GM19324 (cell line): Measurements from ENCODE around the gene SWAP70.
A peak's percentile ranks its signal among the peaks of the same experiment; 100 is the strongest.
"Not testable (repeated sequence)": the region's sequence is repeated elsewhere in the genome, so short reads cannot be mapped to it uniquely, and the experiment has no call there.

Source experiments
- ATAC-seq: cut with Tn5 transposase; IDR thresholded peaks from one replicate; pipeline ENCODE4 v1.9.1; 2021; ENCODE audit warnings: mild to moderate bottlenecking, moderate library complexity; ENCODE audit not compliant: unreplicated experiment, low FRiP score

Gene SWAP70

DNA sequence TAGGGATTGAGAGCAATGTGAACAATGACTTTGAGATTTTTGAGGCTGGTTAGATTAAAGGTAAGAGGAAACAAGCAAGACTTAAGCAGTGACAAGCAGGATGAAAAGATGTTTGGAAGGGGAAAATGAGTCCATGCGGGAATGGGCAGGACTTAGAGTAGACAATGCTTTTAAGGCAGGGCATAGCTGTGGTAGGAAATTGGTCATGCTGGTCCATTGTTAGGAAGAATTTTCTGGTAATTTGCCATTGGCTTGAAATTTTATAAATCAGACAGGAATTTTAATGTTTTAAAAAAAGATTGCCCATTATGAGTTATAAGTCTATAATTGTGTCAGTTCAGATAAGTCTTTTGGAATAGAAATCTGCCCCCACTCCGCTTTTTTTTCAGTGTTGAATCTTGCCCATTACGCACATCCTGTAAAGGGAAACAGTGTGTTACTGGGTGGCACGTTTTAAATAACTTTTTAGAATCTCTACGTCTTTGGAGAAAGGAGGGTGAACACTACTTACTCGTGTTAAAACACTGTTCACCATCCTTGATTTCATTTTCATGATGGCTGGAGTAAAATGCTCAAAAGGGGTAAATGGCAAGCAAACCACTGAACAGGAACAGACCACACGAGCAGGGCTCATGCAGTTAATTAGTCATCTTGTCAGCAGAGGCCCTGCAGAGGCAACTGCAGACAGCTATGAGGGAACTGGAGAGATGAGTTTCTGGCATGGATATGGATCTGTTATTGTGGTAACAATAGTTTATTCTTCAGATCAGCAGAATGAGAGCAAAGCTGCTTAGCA lies 25.0 kb downstream of the SWAP70 start:
- peak; percentile 63 for ATAC-seq

DNA sequence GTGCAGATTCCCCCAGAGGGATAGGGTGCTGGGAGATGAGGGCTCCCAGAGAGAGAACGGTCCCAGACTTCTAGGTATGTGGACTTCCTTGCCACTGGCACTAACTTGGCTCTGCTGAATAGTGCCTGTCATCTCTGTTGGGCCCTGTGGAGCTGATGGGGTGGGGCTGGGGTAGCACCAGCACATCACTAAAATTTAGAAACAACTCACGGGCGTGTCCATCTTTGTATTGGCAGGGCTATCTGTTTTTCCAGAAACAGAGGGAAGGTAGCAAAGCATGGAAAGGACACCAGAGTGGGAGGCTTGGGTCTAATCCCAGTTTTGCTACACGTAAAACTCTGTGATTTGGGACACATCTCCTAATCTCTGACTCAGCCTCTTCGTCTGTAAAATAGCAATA lies 25.8 kb downstream of the SWAP70 start:
- ATAC-seq: no peak

DNA sequence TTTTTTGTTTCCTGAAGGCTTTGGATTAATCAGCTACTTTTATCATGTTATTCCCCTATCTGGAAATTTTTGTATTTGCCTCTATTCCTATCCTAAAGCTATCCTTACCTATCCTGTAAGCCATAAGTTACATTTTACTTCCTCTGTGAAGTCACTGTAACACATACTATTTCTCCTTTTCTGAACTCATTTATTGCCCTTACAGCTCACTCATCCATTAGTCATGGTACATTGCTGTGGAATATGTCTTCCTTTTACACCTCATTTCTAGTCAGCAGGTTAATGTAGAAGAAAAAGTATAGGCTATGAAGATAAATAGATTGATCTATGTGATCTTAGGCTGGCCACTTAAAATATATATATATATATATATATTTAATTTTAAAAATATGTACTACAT lies 28.0 kb downstream of the SWAP70 start:
- ATAC-seq: no peak

DNA sequence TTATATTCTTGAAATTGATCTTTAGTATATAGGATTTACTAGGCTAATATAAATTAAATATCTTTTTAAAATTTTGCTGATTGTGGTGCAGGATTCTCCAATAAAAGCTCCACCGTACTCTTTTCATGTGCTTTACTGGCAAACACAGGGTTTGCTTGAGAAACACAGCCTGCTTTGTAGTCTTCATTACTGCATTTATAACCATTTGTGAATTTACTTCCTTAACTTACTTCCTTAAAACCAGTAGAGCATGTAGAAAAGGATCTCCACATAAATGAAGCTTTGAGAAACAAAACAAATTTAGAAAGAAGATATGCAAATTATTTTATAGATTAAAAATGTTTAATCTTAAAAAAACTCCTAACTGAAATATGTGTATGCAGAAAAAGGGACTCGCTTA lies 28.8 kb downstream of the SWAP70 start:
- no peak for ATAC-seq

DNA sequence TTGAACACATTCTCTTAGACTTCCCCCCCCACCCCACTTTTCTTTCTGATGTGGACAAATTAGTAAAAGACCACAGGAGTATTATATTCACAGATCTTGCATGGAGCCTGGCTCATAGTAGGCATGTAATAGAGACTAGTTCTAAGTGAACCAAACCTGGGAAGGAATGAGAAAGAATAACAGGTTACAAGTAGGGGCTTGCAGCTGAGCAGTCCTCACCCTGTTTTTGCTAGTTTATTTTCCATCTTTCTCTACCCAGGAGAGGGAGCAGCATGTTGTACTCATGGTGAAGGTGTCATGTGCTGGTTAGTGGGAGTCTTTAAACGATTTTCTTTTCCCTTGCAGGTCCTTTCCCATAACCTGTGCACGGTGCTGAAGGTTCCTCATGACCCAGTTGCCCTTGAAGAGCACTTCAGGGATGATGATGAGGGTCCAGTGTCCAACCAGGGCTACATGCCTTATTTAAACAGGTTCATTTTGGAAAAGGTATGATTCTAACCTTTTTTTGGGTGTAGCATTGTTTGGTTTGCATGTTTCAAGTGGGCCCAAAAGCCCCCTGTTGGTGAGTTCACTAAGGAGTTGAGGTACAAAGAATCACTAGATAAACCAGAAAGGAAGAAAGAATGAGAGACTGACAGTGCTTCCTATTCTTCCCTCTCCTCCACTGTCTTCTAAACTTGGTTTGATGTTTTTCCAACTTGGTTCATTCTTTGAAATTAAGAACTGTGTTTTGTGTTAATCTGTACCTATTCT lies 30.1 kb downstream of the SWAP70 start:
- no peak for ATAC-seq

DNA sequence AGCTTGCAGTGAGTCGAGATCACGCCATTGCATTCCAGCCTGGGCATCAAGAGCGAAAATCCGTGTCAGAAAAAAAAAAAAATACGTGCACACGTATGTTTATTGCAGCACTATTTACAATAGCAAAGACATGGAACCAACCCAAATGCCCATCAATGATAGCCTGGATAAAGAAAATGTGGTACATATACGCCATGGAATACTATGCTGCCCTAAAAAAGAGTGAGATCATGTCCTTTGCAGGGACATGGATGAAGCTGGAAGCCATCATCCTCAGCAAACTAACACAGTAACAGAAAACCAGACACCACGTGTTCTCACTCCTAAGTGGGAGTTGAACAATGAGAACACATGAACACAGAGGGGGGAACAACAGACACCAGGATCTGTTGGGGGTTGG lies 31.4 kb downstream of the SWAP70 start:
- not testable (repeated sequence) for ATAC-seq

DNA sequence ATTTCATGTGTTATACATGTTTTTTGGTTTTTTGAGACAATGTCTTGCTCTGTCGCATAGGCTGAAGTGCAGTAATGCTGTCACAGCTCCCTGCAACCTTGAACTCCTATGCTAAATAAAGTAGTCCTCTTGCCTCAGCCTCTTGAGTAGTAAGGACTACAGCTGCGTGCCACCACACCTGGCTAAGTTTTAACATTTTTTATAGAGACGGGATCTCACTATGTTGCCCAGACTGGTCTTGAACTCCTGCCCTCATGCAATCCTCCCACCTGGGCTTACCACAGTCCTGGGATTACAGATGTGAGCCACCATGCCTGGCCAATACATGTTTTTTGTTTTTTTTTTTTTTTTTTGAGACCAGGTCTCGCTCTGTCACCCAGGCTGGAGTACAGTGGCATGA lies 33.9 kb downstream of the SWAP70 start:
- no peak for ATAC-seq

DNA sequence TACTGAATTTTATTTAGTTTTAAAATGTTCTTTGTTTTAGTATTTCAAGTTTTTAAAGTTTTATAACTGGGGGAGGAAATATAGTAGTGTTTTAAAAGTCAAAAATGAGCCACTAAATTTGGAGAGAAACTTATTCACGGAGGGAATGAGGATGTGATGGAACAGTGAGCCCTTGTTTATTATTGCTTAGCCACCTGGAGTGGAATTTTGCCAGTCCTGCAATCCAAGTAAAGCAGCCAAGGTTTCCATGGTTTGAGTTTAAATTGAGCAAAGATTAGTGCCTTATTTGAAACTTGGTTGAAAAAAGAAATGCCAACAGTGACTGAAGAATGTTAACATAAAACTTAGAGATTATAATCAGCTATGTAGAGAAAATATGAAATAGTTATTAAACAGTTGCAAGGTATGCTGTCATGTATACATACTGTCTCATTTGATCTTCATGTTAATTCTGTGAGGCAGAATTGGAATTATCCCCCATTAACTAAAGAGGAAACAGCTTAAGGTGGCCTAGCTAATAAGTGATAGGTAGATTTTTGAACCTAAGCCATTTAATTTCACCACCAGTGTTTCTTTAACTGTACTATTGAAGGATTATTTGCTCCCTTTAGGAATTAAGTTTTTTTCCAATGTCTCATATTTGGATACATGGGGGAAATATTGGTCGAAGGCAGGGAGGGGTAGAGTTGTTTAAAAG lies 36.4 kb downstream of the SWAP70 start:
- no peak for ATAC-seq

DNA sequence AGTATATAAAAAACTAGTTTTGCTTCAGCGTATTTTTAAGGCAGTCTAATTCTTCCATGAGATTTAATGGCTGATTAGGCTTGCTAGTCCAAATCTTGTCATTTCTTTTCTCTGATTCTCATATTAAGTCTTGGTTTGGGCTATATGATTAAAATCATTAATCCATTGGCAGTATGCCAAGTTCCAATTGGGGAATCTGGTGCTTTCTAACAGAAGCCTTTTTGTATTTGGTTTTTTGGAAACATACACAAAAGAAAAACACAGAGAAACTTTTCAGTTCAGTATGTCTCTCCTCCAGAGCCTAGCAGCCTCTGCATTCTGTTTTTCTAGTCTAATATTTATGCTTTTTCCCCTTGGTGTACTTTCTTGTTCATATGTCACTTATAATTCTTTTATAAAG lies 37.9 kb downstream of the SWAP70 start:
- ATAC-seq: no peak

DNA sequence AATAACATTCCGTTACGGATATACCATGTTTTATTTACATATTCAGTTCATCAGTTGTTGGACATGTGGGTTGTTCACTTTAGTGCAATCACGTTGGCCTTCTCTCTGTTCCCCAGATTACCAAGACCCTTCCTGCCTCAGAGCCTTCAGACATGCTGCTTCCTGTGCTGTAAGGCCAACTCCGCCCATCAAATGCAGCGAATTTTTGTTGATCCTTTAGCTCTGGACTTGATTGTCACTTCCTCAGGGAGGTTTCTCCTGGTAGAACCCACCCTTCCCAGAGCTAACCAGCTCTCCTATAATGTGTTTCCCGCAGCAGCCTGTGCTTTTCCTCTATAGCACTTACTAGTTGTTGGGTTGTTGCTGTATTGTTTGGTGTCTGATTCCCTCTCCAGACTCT lies 39.4 kb downstream of the SWAP70 start:
- ATAC-seq: no peak

DNA sequence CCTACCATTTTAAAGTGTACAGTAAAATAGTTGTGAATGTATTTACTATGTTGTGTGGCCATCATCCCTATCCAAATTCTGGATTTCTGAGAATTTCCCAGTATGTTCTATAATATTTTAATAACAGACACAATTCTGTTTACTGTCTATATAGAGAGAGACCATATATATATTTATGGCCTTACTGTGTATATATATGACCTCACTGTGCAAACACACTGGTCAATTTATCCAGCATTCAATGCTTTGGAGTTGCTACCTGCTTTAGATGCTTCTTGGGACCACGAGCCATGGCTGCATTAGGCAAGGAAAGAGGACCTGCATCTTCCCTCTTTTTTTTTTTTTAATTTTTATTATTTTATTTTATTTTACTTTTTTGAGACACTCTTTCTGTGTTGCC lies 40.2 kb downstream of the SWAP70 start:
- ATAC-seq: no peak

DNA sequence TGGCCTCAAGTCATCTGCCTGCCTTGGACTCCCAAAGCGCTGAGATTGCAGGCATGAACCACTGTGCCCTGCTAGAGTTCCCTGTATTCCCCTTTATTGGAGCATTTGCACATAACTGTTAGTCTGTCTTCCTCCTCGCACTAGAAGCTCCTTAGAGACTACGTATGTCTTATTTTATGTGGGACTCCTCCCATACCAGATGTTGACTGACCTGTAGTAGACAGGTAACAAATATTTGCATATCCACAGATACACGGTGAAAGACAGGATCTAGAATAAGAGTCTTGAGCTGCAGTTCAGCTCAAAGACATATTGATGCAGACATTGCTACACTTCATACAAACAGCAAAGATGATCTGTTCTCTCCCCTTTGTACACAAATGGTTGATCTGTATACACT lies 40.7 kb downstream of the SWAP70 start:
- no peak for ATAC-seq

DNA sequence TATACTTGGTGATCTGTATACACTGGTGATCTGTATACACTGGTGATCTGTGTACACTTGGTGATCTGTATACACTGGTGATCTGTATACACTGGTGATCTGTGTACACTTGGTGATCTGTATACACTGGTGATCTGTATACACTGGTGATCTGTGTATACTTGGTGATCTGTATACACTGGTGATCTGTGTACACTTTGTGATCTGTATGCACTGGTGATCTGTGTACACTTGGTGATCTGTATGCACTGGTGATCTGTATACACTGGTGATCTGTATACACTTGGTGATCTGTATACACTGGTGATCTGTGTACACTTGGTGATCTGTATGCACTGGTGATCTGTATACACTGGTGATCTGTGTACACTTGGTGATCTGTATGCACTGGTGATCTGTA lies 41.5 kb downstream of the SWAP70 start:
- not testable (repeated sequence) for ATAC-seq

DNA sequence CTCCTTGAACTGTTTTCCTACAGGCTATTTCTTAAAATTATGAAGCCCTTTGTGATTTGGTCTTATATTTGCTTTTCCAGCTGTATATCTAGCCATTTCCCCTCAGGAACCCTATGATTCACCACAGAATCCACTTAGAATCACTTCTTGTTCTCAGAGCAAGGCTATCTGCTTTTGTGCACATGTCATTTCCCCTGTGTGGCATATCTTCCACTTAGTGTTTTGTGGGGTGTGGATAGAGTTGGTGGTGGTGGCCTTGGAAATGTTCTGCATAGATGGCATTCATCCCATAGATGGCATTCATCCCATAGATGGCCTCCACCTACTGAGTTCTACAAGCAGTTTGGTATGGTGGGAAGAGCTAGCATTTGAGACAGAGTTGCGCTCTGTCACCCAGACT lies 44.7 kb downstream of the SWAP70 start:
- ATAC-seq: no peak

DNA sequence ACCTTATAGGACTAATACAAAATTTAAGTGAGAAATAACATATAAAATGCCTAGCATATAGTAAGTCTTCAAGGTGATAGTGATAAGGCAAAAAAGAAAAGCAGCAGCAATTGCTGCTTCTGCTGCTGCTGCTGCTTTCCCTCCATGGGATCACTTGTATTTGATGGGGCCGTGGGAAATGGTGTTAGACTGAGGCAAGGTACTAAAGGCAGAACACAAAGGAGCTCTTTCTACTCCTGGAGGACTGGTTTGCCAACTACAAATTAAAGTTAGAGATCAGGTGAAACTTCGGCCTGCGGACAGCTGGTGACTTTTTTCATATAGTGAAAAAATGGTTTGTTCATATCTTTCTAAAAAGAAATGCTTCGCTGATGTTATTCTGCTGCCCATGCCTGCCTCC lies 46.3 kb downstream of the SWAP70 start:
- no peak for ATAC-seq

DNA sequence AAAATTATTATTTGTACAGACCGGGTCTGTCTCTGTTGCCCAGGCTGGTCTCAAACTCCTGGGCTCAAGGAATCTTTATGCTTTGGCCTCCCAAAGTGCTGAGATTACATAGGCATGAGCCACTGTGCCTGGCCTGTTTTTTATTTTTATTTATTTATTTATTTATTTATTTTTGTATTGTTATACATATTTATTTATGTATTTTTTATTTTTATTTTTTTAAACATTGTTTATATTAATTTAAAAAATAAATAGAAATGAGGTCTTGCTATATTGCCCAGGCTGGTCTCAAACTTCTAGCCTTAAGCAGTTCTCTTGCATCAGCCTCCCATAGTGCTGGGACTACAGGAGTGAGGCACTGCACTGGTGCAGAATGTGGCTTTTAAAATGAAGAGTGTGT lies 47.0 kb downstream of the SWAP70 start:
- ATAC-seq: no peak

DNA sequence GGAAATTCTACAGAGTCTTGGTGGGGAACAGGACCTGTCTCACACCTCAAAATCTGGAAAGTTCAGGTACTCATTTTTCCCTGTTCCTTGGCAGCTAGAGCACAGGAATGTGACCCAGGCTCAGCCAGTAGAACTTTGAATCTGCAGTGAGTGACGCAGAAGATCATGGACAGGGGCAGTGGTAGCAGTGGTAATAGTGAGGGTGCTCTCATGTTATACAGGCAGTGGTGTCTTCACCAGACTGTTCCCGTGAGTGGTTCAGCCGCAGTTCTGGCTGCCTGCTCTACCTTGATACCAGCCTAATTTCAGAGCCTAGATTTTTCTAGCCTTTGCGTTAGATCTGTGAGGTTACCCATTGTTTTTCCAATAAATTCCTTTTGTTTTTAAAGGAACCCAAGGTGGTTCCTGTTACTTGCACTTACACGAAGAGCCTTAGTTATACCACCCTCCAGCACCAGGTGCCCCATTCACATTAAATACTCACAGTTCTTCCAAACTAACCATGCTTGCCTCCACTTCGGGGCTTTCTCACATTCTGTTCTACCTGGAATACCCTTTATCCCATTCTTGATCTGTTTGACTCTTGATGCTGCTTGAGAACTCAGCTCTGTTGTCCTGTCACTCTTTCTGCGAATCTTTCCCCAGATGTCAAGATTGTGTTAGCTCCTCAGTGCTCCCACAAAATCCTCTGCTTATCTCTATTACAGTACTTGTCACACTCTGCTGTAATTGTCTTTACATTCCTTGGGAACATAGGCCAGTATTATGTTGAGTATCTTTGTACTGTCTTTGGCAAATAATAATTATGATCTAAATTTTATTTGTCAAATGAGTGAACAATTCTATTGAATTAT lies 47.8 kb downstream of the SWAP70 start:
- ATAC-seq: no peak

DNA sequence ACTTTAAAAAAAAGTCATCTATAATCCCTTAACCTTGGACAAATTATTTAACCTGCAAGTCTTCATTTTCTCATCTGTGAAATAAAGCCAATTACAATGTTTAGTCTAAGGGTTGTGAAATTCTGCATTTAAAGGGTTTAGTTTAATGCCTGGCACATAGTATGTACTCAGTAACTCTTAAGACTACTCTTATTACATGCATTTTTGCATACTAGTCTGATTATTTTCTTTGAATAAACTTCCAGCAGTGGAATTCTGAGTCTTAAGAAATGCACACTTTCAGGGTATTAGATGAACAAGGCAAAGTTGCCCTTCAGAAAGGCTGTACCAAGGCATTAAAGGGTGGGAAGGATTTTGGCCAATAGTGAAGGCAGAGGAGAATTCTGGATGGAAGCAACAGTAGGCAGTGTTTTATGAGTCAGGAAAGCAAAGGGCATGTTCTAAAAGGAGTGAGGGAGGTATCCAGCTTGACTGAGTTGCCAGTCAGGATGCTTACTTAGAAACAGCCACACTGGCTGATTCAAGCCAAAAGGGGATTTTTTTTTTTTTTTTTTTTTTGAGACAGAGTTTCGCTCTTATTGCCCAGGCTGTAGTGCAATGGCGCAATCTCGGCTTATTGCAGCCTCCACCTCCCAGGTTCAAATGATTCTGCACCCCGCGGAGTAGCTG lies 50.5 kb downstream of the SWAP70 start:
- no peak for ATAC-seq

DNA sequence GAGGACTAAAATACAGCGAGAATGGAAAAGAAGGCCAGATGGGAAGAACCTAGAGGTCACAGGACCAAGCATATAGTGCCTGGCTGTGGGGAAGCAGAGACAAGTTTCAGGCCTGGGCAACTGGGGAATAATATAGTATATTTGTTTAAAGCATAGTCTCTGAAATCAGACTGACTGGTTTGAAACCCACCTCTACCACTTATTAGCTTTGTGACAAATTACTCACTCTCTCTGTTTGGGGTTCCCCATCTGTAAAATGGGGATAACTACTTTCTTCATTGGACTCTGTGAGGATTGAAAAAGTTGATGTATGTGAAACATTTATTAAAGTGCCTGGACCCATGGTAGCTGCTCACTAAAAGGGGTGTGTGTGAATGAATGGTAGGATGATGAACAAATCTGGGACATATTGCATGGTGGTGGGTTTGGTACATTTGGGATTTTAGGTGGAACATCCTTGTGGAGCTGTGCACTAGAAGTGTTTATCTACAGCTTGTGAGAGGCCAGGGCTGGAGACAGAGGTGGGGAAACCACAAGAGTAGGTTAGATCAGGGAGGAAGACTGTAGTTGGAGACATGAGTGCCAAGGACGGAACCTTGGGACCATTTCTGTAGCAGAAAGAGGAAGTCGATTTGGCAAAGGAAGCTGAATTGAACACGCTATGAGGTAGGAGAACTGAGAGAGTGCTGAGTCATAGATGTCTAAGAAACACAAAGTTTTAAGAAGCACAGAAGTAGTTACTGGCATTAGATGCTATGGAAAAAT lies 52.6 kb downstream of the SWAP70 start:
- peak; percentile 64 for ATAC-seq
